HG03439 (cell line): ENCODE data around the gene BCL6B.

Experiments
- ATAC-seq: cut with Tn5 transposase; IDR thresholded peaks from one replicate; pipeline ENCODE4 v1.9.1; 2021; ENCODE audit warnings: mild to moderate bottlenecking, moderate library complexity; ENCODE audit not compliant: unreplicated experiment

Gene BCL6B

DNA sequence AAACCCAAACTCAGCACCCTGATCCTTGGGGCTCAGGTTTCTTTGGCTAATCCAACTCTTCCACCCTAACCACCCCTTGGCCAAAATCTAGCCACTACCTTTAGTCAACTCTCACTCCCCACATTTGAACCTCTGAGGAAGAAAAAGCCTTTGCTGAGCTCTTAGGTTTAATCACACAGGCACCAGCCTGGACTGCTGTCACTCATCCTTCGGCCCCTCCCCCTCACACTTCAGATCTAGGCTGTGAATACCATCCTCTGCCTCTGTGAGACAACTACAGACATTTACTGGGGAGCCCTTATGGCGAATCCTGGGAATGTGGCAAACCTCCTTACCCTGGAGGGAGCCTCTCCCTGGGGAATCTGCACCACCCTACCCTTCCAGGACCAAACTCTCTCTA, 15.7 kb upstream of the BCL6B start:
- ATAC-seq = no peak

DNA sequence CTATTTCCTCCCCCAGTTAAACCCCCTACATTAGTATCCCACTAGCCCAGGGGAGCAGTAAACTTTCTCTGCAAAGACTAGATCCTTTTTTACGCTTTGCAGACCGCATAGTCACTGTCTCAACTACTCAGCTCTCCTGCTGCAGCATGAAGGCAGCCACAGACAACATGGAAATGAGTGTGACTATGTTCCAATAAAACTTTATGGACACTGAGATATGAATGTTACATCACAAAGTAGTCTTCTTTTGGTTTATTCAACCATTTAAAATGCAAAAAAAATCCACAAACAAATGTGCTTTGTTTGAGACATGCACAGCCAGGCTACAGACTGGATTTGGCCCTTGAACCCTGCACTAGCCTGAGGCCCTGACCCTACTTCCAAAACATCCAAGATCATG, 12.3 kb upstream of the BCL6B start:
- ATAC-seq = no peak

DNA sequence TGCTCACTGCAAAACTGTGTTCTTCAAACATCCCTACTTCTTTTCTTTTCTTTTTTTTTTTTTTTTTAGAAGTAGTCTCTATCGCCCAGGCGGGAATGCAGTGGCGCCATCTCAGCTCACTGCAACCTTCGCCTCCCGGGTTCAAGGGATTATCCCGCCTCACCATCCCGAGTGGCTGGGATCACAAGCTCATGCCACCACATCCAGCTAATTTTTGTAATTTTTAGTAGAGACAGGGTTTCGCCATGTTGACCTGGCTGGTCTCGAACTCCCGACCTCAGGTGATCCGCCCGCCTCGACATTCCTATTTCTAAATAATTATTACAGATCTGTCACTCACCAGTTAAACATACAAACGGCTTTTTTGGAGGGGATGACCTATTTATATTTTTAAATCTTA, 11.4 kb upstream of the BCL6B start:
- no peak for ATAC-seq

DNA sequence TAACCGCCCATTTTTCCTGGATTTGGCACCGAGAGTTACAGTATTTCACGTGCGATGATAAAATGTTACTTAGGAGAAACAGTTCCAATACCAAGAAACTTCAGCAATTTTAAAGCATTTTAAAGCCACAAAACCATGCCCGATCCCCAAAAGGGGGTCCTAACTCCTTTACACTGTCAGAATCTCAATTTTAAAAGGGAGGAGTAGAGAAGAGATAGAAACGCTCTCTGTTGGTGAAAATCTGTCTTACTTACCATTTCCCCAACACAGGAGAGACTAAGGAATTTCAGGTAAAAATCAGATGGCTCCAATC, 11.0 kb upstream of the BCL6B start:
- ATAC-seq = no peak

DNA sequence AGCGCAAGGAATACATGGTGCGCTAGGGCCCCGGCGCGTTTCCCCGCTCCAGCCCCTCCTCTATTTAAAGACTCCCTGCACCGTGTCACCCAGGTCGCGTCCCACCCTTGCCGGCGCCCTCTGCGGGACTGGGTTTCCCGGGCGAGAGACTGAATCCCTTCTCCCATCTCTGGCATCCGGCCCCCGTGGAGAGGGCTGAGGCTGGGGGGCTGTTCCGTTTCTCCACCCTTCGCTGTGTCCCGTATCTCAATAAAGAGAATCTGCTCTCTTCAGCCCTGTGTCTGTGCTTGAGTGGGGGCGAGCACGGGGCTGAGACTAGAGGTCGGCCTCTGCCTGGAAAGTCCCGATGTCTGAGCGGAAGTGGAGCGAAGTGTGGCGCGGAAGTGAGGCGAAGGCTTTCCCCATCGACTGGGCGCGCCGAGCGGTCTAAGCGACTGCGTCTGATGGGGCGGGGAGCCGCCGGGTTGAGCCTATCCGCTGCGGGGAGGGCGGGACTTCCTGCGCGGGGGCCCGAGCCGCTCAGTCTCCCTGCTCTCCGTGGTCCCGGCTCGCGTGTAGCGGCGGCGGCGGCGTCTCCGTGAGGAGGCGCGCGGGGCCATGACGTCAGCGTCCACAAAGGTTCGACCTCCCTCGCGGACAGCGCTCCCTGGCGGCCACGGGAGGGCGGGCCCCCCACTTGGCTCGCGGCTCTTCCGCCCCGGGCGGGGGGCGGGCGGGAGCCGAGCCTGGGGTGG, 8.4 kb upstream of the BCL6B start:
- peak; percentile 79 for ATAC-seq

DNA sequence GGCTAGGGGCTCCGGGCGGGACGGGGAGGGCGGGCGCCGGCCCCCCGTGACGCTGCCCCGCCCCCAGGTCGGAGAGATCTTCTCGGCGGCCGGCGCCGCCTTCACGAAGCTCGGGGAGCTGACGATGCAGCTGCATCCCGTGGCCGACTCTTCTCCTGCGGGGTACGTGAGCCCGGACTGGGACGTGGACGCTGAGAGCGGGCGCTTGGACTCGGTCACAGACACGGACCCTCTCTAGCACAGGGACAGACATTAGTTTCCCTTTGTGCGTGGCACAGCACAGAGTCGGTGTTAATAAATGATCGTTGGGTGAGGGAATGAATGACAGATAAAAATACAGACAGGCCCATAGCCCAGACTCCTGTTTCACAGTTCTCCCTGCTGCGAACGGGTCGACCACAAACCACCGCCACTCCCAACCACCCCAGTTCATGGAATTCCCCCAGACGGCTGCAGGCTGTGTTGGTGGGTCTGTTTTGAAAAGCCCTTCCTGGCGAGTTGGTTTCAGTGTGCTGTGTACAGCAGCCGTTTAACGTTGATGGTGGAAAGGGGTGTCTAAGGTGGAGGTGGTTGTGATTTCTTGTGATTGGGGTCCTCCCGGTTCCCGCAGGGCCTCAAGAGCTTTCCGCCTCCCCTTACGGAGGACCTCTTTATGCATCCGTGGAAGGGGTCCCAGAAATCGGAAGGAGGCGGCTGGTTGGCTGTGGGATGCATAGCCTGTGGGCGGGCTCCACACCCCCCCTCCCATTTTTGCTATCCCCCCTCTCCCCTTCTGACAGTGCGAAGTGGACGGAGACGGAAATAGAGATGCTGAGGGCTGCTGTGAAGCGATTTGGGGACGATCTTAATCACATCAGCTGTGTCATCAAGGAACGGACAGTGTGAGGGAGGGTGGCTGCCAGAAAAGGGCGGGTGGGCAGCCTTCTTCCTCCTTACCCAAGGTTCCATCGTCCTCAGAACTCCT, 7.6 kb upstream of the BCL6B start:
- peak; percentile 12 for ATAC-seq

DNA sequence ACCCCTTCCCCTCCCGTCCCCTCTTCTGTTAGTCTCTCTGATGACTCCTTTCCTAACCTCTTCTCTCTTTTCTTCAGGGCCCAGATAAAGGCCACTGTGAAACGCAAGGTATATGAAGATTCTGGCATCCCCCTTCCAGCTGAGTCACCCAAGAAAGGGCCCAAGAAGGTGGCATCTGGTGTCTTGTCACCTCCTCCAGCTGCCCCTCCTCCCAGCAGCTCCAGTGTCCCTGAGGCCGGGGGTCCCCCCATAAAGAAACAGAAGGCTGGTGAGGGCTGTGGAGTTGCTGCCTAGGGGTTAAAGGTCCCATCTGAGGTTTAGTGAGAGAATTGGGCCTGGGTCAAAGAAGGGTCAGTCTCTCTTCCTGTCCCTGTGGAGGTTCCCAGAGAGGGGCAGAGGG, 6.4 kb upstream of the BCL6B start:
- no peak for ATAC-seq

DNA sequence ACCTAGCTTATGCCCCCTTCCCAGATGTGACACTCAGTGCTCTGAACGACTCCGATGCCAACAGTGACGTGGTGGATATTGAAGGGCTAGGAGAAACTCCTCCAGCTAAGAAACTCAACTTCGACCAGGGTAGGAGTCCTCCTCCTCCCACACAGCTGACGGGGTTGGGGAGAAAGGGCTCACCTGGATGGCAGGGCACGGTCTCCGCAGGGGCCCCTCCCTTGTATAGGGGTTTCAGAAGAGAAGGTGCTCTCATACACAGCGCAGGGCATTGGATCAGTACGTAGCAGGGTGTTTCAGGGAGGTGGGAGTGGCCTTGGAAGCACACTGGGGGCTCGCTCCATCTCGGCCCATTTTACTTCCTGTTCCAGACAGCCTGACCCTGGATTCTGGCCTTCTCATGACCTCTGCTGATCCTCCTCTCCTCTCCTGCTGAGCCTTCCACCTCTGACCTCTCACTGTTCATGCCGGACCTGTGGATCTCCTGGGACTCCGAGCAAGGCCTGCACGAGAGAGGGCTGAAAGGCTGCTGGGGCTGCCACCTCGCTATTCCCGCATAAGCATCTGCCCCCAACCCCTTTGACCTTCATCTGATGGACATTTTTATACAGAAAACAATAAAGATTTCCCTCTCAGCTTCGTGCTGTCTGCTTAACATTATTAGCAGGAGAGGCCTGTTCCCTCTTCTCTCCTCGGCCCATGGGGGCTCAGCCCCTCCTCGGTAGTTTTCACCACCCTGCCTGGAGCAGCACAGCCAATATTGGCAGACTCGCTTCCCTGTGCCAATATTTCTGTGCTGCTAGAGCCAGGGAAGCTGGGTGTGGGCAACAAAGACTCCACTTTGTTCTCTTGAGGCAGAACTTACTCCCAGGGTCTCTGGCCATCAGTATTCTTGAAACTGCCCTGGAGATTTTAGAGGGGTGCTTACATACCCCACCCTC, 5.7 kb upstream of the BCL6B start:
- no peak for ATAC-seq

DNA sequence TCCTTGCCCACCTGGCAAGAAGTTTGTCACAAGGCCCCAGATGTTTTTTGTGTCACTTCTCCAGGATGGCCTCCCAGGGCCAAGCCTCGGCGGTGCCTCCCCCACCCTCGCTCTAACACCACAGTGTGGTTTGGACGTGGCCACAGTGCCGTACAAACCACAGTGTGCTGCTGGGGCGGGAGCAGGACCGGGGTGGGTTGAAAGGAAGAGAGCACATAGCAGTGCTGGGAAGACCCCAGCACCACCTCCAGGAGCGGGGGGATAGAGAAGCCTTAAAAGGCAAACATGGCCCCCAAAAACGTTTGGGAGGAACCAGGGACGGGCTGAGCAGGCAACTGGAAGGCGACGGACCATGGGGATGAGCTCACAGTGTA, 5.0 kb upstream of the BCL6B start:
- ATAC-seq = no peak

DNA sequence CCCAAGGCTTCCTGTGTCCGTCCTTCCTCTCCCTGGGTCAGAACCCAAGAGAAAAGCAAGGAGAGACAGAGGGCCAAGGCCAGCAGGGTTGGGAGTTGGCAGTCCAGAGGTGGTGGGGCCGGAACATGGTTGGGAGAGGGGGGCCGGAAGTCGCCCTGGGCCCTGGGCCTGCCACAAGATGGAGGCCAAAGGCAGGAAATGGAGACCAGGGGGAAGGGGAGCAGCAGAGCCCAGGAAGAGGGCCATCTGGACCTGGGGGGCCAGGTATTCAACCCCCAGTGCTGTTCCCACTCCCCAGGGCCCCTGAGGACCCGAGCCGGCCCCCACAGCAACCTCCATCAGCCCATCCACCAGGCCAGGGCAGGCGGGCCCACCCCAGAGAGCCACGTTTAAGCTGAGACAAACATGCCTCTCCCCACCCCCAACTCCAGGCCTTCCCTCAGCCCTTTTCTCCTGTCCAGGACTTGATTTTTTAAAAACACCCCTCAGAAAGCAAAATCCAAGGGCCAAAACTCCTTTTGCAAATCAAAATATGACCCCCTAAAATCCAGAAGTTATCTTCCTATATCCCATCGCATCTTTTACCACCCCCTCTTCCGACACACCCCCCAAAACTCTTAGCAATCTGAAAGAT, 4.4 kb upstream of the BCL6B start:
- ATAC-seq = no peak

DNA sequence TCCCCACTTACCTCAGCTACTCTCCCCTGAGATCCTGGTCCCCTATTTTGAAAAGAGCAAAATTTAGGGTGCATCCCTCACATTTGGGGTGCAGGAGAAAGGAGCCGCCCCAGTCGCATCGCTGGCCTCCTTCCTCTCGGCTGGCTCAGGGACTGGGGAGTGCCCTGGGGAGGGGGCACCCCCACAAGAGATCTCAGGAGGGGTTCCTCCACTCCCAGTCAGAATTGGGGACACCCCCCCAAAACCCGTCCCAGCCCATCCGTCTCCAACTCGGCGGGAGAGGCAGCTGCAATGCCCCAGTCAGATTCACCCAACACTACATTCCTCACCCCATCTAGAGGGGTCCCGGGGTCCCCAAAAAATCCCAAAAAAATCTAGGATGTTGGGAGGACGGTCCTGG, 3.5 kb upstream of the BCL6B start:
- ATAC-seq = no peak

DNA sequence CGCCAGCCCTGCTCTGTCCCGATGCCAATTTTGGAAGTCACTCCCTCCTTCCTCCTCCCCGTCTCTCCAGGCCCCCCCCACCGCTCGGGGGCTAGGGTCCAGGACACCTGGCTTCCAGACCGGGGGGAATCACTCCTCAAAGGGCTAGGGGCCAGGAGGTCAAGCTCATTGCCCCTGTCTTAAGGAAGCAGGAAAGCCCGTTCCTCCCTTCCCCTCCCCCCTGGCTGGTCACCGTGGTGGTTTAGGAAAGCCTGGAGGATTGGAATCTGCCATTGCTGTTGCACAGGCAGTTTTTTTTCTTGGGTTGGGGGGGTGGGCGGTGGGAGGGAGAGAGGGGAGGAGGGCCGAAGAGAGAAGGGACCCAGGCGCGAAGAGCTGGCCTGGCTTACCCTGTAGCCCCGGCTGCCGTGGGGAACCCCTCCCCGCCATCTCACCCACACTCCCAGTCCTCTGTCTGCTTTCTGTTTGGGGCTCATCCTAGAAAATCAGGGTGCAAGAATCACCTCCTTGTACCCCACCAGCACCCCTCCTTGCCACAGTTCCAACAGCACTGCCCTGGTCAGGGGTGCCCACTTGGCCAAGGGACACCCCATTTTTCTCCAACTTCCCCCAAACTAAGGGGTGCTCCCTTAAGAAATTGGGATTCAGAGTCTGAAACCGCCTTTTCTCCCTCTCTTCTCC, 2.9 kb upstream of the BCL6B start:
- no peak for ATAC-seq

DNA sequence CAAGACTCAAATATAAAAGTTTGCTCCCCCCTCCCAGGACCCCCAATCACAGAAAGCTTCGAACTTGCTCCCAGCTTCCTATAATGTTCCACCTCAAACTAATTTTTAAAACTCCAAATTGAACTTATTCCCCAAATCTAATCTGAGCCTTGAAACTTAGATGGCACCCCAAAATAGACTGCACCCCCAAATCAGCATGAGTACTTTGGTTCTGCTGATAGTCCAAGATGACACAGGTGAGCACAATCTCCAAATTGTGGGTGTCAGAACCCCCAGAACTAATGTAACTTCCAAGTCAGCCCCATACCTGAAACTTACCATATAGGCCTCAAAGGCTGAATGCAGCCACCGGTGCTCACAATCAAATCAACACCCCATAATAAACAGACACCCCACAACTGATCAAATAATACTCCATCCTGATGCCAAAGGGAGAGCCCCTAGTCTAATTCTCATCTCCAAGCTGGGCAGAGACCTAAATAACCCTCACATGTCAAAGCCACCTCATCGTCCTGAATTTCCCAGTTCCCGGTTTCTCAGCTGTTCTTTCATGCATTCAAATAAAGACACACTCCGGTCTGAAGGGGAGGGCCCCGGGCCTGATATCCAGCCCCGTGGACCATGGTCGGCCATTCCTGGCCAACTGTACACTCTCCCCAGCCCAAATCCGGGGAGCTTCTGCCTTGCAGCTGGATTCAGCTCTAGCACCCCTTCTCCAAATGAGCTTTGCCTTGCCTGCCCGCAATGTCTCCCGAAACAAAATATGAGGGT, 1.8 kb upstream of the BCL6B start:
- ATAC-seq = no peak

DNA sequence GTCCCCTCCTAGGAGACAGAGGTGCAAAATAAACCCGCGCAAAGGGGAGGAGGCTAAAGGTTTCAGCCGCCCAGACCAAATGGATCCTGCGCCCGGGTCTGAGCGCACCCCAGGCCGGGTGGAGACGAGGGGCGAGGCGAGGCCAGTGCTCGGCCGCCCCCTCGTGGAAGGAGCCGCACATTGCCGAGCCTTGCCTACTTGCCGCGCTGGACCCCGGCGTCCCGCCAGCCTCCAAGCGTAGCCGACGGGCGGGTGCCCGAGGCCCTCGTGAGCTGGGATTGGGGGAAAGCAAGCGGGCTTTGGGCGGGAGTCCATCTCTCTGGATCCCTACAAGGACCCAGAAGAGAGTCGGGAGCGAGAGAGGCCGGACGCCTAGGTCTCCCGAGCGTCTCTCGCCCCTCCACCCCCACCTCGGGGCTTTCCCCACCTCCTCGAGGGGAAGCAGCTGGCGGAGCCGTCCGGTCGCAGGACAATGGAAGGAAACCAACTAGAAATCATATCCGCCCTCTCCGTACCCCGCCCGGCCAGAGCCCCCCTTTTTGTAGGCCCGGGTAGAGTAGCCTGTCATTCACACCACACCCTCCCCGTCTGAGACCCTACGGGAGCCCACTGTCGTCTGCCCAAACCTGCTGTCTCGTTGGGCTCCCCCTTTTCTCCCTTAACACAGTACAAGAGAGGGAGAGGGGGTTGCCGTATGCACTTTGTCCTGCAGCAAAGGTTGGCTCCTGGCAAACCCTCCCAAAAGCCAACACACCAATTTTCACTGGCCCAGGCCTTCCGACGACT, 664 bp upstream of the BCL6B start:
- peak; percentile 62 for ATAC-seq

DNA sequence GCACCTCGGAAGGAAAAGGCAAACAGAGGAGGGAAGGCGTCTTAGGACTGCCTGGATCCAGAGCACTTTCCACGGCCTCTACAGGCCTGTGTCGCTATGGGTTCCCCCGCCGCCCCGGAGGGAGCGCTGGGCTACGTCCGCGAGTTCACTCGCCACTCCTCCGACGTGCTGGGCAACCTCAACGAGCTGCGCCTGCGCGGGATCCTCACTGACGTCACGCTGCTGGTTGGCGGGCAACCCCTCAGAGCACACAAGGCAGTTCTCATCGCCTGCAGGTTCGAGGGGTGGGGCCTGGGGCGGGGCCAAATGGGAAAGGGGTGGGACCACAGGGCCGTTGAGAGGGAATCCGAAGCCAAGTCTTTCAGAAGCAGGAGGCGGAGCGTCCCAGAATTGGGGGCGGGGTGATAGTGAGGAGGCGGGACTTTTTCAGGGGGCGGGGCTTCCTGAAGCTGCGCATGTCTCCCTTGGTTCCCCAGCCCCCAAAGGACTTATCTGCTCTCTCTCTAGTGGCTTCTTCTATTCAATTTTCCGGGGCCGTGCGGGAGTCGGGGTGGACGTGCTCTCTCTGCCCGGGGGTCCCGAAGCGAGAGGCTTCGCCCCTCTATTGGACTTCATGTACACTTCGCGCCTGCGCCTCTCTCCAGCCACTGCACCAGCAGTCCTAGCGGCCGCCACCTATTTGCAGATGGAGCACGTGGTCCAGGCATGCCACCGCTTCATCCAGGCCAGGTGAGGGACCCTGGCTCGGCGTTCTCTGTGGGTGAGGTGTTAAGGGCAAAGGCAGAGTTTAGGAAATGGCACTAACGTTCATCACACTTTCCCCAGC, 939 bp downstream of the BCL6B start:
- peak; percentile 39 for ATAC-seq

DNA sequence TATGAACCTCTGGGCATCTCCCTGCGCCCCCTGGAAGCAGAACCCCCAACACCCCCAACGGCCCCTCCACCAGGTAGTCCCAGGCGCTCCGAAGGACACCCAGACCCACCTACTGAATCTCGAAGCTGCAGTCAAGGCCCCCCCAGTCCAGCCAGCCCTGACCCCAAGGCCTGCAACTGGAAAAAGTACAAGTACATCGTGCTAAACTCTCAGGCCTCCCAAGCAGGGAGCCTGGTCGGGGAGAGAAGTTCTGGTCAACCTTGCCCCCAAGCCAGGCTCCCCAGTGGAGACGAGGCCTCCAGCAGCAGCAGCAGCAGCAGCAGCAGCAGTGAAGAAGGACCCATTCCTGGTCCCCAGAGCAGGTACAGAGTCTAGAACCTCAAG, 1.5 kb downstream of the BCL6B start:
- ATAC-seq = no peak

DNA sequence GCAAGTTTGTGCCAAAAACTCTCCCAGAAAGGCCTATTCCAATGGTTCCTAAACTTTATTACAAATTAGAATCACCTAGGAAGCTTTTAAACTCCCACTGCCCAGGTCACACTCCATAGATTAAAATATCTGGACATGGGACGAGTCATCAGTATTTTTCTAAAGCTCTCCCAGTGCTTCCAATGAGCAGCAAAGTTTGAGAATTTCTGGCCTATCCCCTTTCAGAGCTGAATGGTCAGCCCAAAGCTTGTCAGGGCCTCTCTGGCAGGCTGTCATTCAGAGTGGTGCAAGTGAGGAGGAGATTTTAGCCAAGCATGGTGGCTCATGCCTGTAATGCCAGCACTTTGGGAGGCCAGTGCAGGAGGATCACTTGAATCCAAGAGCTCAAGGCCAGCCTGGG, 2.4 kb downstream of the BCL6B start:
- no peak for ATAC-seq
